GM08714 (cell line): ENCODE measurements around the gene SELENOF.
A peak's percentile ranks its signal among the peaks of the same experiment; 100 is the strongest.

ENCODE experiments used
- H3K4me3 ChIP-seq: fragments of 200-500 bp; sonication (Bioruptor generic); 2 replicates; pipeline ENCODE4 v1.5.1; 2014; ENCODE audit warnings: mild to moderate bottlenecking, low read length, inconsistent platforms
- ZNF274 ChIP-seq: IDR thresholded peaks from 2 replicates; pipeline ENCODE4 v1.6.1; 2012; ENCODE audit warnings: mild to moderate bottlenecking, low read depth, low read length

The SELENOF gene

DNA sequence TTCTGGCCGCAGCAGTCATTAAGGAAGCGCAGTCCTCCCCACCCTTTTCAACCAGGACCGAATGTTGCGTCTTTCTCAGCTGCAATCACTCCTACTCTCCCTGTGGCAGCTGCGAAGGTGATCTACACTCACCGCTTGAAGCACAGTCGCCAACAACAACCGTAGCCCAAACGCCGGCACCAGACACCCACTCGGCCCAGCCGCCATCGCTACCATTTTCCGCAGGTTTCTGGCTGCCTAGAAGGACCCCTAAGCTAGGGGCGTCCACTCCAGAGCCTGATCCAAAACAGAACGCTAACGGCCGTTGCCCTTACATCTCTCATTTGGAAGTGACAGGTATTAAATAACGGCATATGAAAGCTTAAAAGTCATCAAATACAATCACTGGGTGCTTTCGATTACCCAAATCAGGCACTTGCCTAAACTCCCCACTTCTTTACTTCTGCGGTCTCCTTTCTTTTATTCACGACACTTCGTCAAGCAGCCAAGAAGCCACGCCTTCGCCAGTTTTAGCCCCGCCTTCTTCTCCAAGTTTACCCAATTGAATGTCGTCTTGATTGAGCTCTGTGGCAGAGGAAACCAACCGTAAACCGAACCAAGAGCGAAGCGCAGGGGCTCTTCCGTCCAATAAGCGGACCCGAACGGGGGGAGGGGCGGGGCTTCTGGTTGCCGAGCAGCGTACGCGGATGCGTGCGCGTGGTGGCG is at the start of gene SELENOF:
SELENOF (minus strand) TSS at position 231 of the 705 bp plus-strand sequence; CDS start at position 216, 15 bp downstream.
- peak within 1 kb of the TSS; percentile 99 for H3K4me3 ChIP-seq
- no peak for TF ChIP-seq ZNF274

DNA sequence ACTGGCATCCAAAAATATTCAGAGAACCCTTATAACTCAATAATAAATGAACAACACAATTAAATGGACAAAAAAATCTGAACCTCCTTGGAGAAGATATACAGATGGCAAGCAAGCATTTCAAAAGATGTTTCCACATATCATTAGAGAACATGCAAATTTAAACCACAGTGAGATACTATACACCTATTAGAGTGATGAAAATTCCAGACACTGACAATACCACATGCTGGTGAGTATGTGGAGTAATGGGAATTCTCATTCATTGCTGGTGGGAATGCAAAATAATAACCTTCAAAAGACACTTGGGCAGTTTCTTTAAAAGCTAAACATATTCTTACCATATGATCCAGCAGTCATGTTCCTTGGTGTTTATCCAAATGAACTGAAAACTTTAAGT is 46.6 kb upstream of the SELENOF start:
- no peak overlapping the region for H3K4me3 ChIP-seq
- TF ChIP-seq ZNF274: no peak

DNA sequence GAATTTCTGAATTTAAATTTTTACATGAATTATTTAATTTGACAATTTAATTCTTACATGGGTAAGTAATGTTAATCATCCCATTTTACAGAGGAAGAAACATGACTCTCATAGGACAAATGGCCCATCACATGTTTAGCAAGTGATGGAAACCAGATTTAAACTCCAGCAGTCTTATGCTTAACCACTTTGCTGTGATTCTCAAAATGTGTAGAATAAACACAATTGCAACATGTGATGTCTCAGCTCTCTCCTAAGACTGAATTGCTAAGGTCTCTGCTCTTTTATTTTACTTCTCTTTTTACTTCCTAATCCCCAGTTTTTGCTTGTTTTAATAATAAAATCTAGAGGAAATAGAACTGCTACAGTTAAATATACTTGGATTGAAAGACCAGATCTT is 43.3 kb upstream of the SELENOF start:
- TF ChIP-seq ZNF274: no peak

DNA sequence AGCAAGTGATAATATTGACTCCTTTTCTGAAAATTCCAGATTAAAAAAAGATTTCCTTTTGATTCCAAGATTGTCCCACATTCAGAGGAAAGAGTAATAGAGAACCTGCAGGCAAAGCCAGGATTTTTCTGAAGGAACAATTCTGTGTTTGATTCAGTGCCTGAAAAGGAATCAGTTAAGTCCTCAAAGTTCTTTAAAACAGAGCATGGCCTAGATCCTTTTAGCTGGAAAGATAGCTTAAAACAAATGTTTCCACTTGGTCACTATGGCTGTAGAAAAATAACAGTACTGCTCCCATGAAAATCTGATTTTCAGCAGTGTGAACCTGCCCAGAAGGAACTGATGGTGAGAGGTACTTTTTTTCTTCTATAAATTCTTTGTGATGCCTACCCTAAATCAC is 42.3 kb upstream of the SELENOF start:
- H3K4me3 ChIP-seq: no peak overlapping the region
- no peak for TF ChIP-seq ZNF274

More for the DNA sequence above, 43.3 kb upstream of the SELENOF start:
- no peak overlapping the region for H3K4me3 ChIP-seq

DNA sequence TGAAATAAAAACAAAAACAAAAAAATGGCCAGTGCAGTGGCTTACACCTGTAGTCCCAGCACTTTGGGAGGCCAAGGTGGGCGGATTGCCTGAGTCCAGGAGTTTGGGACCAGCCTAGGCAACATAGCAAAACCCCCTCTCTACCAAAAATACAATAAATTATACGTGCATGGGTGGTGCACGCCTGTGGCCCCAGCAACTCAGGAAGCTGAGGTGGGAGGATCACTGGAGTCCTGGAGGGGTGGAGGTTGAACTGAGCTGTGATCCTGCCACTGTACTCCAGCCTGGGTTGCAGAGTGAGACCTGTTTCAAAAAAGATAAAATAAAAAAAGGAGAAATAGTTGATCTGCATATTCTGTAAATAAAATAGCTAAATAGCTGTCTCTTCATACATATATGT is 41.8 kb upstream of the SELENOF start:
- no peak for TF ChIP-seq ZNF274
- no peak overlapping the region for H3K4me3 ChIP-seq

DNA sequence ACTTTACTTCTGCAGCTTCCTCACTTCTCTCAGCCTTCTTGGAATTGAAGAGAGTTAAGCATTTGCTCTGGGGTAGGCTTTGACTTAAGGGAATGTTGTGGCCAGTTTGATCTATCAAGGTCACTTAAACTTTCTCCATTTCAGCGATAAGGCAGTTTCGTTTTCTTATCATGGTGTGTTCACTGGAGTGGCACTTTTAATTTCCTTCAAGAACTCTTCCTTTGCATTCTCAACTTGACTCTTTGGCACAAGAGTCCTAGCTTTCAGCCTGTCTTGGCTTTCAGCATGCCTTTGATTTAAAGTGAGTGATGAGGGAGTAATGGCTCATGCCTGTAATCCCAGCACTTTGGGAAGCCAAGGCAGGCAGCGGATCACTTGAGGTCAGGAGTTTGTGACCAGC is 39.2 kb upstream of the SELENOF start:
- TF ChIP-seq ZNF274: no peak
- no peak overlapping the region for H3K4me3 ChIP-seq

DNA sequence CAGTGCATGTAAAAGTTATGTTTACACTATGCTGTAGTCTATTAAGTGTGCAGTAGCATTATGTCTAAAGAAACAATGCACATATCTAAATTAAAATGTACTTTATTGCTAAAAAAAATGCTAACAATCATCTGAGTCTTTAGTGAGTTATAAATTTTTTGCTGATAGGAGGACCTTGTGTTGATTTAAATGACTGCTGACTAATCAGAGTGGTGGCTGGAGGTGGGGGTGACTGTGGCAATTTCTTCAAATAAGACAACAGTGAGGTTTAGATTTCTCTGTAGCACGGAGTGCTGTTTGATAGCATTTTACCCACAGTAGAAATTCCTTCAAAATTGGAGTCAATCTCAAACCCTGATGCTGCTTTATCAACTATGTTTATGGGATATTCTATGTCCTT is 37.5 kb upstream of the SELENOF start:
- no peak for TF ChIP-seq ZNF274
- no peak overlapping the region for H3K4me3 ChIP-seq

DNA sequence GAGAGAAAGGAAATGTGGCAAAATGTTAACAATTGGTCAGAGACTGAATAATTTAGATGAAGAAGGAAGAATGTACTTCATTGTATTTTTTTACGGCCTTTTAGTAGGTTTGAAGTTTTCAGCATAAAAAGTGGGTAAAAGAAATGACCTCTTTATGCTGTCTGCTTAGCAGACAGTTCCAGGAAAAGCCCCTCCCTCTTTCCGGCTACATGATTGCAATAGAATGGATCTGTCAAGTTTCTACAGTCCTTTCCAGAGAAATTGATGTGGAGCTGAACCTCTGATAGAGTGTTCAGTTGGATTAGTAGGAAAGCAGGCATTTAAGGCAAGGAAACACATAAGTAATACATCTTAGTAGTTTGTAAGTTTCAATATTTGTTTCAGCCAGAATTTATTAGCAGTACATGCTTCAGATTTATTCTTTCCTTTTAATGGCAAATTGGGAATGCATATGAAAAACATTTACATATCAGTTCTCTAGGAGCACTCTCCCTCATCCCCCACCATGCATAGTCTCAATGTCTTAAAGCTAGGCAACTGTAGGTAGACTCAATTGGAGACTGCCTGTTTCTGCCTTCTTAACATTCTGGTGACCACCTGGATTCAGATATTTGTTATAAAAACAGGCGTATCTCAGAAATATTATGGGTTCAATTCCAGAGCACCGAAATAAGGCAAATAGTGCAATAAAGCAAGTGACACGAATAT is 36.9 kb upstream of the SELENOF start:
- TF ChIP-seq ZNF274: no peak

DNA sequence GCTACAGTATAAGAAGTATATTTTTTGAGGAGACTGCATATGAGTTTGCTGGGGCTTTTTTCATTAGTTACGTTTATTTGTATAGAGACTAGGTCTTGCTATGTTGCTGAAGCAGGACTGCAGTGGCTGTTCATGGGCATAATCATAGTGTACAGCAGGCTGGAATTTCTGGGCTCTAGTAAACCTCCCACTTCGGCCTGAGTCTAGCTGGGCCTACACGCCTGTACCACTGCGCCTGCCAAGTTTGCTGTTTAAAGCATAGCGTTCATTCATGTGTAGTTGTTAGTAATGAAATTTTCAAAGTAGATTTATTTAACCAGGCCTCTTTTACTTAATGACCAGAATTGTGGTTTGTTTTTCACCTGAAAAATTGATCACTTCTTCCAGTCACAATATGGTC is 34.3 kb upstream of the SELENOF start:
- TF ChIP-seq ZNF274: no peak
- no peak overlapping the region for H3K4me3 ChIP-seq

More for the DNA sequence above, 36.9 kb upstream of the SELENOF start:
- no peak overlapping the region for H3K4me3 ChIP-seq

DNA sequence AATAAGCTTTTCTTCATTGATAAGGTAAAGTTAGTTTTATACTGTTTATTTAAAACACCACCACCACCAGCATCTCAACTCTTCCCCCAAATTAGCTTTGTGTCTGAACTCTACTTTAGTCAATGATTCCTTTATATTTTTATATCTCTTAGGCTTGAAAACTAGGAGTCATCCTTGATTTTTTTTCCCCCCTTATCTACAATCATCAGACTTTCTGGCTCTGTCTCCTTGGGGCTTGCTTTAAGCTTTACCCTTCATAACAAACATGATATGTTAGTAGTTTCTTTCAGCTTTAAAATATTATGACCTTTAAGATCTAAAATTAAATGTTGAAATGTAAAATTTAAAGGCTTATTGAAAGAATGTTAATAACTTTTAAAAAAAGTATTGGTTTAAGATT is 28.8 kb upstream of the SELENOF start:
- no peak for TF ChIP-seq ZNF274
- H3K4me3 ChIP-seq: no peak overlapping the region

DNA sequence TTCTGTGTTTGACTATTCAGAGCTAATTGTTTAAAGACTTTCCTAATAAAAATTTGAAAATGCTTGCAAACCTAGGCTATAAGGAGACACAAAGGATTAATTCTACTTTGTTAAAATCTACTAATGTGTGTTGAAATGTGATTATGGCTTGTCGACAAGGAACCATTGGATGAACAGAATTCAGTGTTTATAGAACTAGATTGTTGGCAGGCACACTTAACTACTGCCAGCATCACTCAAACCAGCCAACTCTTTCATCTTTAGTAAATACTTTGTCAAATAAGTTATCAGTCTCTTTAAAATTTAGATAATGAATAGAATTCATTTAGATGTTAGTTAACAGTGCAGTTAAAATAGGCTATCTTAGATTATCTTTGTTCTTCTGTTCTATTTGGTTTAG is 28.1 kb upstream of the SELENOF start:
- no peak overlapping the region for H3K4me3 ChIP-seq
- no peak for TF ChIP-seq ZNF274

DNA sequence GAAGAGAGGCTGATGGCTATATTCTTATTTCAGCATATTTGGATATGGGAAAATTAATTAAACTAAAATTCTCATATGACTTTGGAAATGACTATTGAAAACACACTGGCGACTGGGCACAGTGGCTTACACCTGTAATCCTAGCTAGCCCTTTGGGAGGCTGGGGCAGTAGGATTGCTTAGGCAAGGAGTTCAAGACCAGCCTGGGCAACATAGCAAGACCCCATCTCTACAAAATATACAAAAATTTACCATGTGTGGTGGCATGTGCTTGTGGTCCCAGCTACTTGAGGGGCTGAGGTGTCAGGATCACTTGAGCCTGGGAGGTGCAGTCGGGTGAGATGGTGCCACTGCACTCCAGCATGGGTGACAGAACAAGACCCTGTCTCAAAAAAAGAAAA is 26.7 kb upstream of the SELENOF start:
- no peak for TF ChIP-seq ZNF274
- H3K4me3 ChIP-seq: no peak overlapping the region

DNA sequence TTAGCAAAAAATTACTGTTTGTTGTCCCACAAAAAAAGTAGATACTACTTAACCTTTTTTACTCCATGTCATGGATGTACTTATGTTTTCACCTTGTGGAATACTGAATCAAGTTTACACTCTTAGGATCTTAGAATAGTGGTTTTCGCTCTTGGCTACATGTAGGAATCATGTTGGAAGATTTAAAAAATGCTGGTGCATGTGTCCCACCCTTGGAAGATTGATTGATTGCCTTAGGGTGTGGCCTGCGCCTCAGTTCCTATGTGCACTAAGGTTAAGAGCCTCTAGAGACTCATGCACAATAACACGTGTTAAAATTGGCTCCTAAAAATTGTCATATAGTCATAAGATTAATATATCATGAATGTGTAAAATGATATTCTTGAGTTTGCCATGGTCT is 25.5 kb upstream of the SELENOF start:
- no peak overlapping the region for H3K4me3 ChIP-seq

DNA sequence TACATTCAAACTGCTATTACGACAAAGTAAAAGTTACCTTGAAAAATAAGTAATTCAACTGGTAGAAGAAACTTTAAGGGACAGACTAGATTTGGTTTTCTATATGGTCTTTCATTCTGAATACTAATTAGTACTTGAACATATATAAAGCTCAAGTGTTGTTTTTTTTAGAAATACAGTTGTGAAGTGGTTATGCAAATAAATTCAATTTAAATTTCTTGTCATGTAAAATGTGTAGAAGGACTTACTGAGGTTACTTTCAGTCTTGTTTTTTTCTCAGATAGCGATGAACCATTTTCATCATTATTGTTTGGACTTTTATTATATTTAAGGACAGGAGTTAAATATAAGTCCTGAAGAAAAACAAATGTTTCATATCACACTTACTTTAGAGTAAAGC is 24.9 kb upstream of the SELENOF start:
- H3K4me3 ChIP-seq: no peak overlapping the region

More for the DNA sequence above, 25.5 kb upstream of the SELENOF start:
- no peak for TF ChIP-seq ZNF274

DNA sequence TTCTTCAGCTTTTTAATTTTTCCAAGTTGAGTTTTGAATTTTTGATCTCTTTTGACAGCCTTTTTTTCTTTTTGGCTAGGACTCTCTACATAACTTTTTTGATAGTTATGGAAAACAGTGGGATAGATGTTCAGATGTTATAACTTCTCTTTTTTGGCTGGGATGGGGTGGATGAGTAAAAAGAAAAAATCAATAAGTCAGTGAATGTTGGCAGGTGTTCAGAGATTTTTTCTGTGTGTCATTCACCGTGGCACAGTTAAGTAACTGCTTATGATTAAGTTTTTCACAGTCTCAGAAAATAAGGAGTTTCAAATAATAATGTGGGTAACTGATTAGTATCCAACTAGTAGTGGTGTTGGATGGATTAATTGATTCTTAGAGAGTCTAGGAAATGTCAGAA is 24.5 kb upstream of the SELENOF start:
- TF ChIP-seq ZNF274: no peak
- H3K4me3 ChIP-seq: no peak overlapping the region

More for the DNA sequence above, 24.9 kb upstream of the SELENOF start:
- TF ChIP-seq ZNF274: no peak
